ENCODE data around the gene PPP1R14D. TPM values are rescaled to one million over a fixed set of nuclear protein-coding genes. Genes with fewer than 3 reads are reported as not detected.

PPP1R14D gene
- total RNA-seq, 4 donors from 2014 or later, result not detected

GRCh38 chr15:40850576-40851112 lies 22.1 kb upstream of the PPP1R14D start:
- Histone ChIP-seq H3K9me3 (no peaks in the 10 kb centered on the region), H3K4me1 (no peaks in the 10 kb centered on the region), H3K36me3 (no peaks in the 10 kb centered on the region), H3K4me3 (no peak overlapping the region), H3K27me3 (peaks cover 31% of the 10 kb centered on the region), H3K27ac (no peak overlapping the region)
- TF ChIP-seq POLR2A (IDR thresholded peaks at IDR 0.05) (no peak), POLR2AphosphoS5 (IDR thresholded peaks at IDR 0.05) (no peak), EP300 (IDR thresholded peaks at IDR 0.05) (no peak)
- TF ChIP-seq, protein P1, sequence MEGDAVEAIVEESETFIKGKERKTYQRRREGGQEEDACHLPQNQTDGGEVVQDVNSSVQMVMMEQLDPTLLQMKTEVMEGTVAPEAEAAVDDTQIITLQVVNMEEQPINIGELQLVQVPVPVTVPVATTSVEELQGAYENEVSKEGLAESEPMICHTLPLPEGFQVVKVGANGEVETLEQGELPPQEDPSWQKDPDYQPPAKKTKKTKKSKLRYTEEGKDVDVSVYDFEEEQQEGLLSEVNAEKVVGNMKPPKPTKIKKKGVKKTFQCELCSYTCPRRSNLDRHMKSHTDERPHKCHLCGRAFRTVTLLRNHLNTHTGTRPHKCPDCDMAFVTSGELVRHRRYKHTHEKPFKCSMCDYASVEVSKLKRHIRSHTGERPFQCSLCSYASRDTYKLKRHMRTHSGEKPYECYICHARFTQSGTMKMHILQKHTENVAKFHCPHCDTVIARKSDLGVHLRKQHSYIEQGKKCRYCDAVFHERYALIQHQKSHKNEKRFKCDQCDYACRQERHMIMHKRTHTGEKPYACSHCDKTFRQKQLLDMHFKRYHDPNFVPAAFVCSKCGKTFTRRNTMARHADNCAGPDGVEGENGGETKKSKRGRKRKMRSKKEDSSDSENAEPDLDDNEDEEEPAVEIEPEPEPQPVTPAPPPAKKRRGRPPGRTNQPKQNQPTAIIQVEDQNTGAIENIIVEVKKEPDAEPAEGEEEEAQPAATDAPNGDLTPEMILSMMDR (IDR thresholded peaks at IDR 0.05), result no peak
- ATAC-seq, result no peak
- 65 to 100% methylated on average over 3 to 7 of the region's 8 CpGs for WGBS, 2 donors (ENCODE audit: low coverage in 1 of 2)

GRCh38 chr15:40847223-40847961 lies 18.9 kb upstream of the PPP1R14D start:
- Histone ChIP-seq H3K9me3 (no peaks in the 10 kb centered on the region), H3K4me1 (peaks cover 4 to 20% (median 11%) of the 10 kb centered on the region in 3 donors), H3K36me3 (no peaks in the 10 kb centered on the region), H3K27me3 (peaks cover 51% of the 10 kb centered on the region), H3K27ac (no peak overlapping the region), H3K4me3 (no peak overlapping the region)
- WGBS, 2 donors (ENCODE audit: low coverage in 1 of 2), result 50 to 90% methylated on average over 1 to 4 of the region's 7 CpGs
- no peak for TF ChIP-seq EP300 (IDR thresholded peaks at IDR 0.05)
- TF ChIP-seq POLR2A (IDR thresholded peaks at IDR 0.05), result no peak
- TF ChIP-seq POLR2AphosphoS5 (IDR thresholded peaks at IDR 0.05), result no peak
- TF ChIP-seq, protein P1 (IDR thresholded peaks at IDR 0.05), result no peak
- peak; percentile 33 for ATAC-seq

DNA sequence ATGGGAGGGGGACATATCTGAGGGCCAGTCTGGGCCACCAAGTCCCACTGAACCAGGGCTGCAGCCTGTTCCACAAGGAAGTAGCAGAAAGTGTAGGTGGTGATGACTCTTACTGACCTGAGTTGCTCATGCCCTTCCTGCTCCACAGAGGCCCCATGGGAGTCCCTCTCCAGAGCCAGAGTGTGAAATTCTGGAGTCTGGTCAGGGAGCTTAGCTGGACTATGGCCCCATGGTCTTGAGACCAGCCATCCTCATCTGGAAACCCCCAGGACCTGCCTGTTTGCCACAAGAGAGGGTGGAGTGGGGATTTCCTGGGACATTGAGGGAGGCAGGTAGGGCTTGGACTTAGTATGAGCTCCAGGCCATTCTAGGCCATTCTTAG lies 18.3 kb upstream of the PPP1R14D start:
- Histone ChIP-seq H3K4me3 (no peak overlapping the region), H3K27me3 (peaks cover 57% of the 10 kb centered on the region), H3K36me3 (no peaks in the 10 kb centered on the region), H3K4me1 (peaks cover 4 to 20% (median 11%) of the 10 kb centered on the region in 3 donors), H3K9me3 (no peaks in the 10 kb centered on the region), H3K27ac (no peak overlapping the region)
- no peak for ATAC-seq
- TF ChIP-seq EP300 (IDR thresholded peaks at IDR 0.05), result no peak
- TF ChIP-seq POLR2AphosphoS5 (IDR thresholded peaks at IDR 0.05), result no peak
- no peak for TF ChIP-seq POLR2A (IDR thresholded peaks at IDR 0.05)
- TF ChIP-seq, protein P1 (IDR thresholded peaks at IDR 0.05), result no peak

GRCh38 chr15:40845511-40846284 lies 17.2 kb upstream of the PPP1R14D start:
- no peak for ATAC-seq
- Histone ChIP-seq H3K36me3 (no peaks in the 10 kb centered on the region), H3K27me3 (peaks cover 58% of the 10 kb centered on the region), H3K27ac (no peak overlapping the region), H3K4me1 (peaks cover 4 to 20% (median 11%) of the 10 kb centered on the region in 3 donors), H3K4me3 (no peak overlapping the region), H3K9me3 (no peaks in the 10 kb centered on the region)
- no peak for TF ChIP-seq POLR2AphosphoS5 (IDR thresholded peaks at IDR 0.05)
- TF ChIP-seq EP300 (IDR thresholded peaks at IDR 0.05), result no peak
- TF ChIP-seq POLR2A (IDR thresholded peaks at IDR 0.05), result no peak
- TF ChIP-seq, protein P1 (IDR thresholded peaks at IDR 0.05), result no peak
- 67 to 93% methylated on average over 3 of the region's 8 CpGs for WGBS, 2 donors (ENCODE audit: low coverage in 1 of 2)

All from gastroesophageal sphincter (tissue), 4 donors.